HCT116 (cell line): ENCODE measurements around the gene USP17L18. TPM values are rescaled to one million over a fixed set of nuclear protein-coding genes. Genes with fewer than 3 reads are reported as not detected.
"Not testable (repeated sequence)": the region's sequence is repeated elsewhere in the genome, so short reads cannot be mapped to it uniquely, and the experiment has no call there.

Source experiments
- ATAC-seq: fragments of 200-7000 bp; cut with Tn5 transposase; 2 replicates; pipeline ENCODE4 v1.9.1; 2020; ENCODE audit warnings: mild to moderate bottlenecking, moderate library complexity
- BruUV-seq: library from RNA; stranded (reverse); fragments of 400-500 nt; replicated peaks from 2 replicates; lab custom pipeline; 2021; lab: Mats Ljungman, UMichigan
- CTCF ChIA-PET: fragments of 300-600 bp; sonication (Branson Sonifier 250); formaldehyde crosslinking; loops from one replicate; lab custom pipeline; 2021; ENCODE audit warnings: antibody characterized with exemption; lab: Charles Lee
- POLR2A ChIA-PET: fragments of 300-600, 350-600 bp; sonication (Branson Sonifier 250); formaldehyde crosslinking; loops from one replicate; lab custom pipeline; 2021; ENCODE audit warnings: antibody characterized with exemption; lab: Charles Lee
- RAD21 ChIA-PET, 2 experiments: fragments of 300-600 bp; sonication (Branson Sonifier 250); formaldehyde crosslinking; loops; one replicate each; lab custom pipeline; 2023; ENCODE audit warnings: low total read pairs in 2 of 2; ENCODE audit not compliant: uncharacterized antibody in 2 of 2, unreplicated experiment in 2 of 2, low non-redundant PET in 1 of 2; lab: Charles Lee
- DNase-seq: peaks from one replicate; pipeline ENCODE4 v3.0.0-alpha.2; 2010; ENCODE audit warnings: low read depth, low spot score
- H2AFZ ChIP-seq: fragments of 200-600 bp; shearing (Covaris generic), sonication (generic); 2 replicates; pipeline ENCODE4 v1.6.1; 2017; ENCODE audit warnings: low read depth, mixed run types, mixed read lengths, antibody characterized with exemption, low read length; ENCODE audit not compliant: poor library complexity, severe bottlenecking
- H3K27ac ChIP-seq: 2 replicates; pipeline ENCODE4 v1.5.1; 2012; ENCODE audit warnings: low read depth, low read length
- H3K27me3 ChIP-seq: fragments of 200-600 bp; sonication (generic); 2 replicates; pipeline ENCODE4 v1.6.1; 2016; ENCODE audit warnings: mixed run types, low read length, mixed read lengths; ENCODE audit not compliant: insufficient read depth
- H3K36me3 ChIP-seq, 2 experiments: fragments of 200-500 bp in 1 of 2; fragments of 200-600 bp in 1 of 2; sonication (Bioruptor generic) in 1 of 2; sonication (generic) in 1 of 2; 2 replicates each; pipeline versions ENCODE4 v1.5.1 to v1.6.1; 2014 to 2016; ENCODE audit warnings: low read length in 2 of 2, inconsistent platforms in 1 of 2, mixed read lengths in 1 of 2, mixed run types in 1 of 2; ENCODE audit not compliant: insufficient read depth in 2 of 2, control insufficient read depth in 1 of 2
- H3K4me1 ChIP-seq, 2 experiments: fragments of 200-600 bp in 1 of 2; sonication (generic) in 1 of 2; 2 replicates each; pipeline versions ENCODE4 v1.5.1 to v1.6.1; 2012 to 2017; ENCODE audit warnings: low read length in 2 of 2, inconsistent platforms in 1 of 2, mild to moderate bottlenecking in 1 of 2, mixed read lengths in 1 of 2, mixed run types in 1 of 2, moderate library complexity in 1 of 2; ENCODE audit not compliant: insufficient read depth in 2 of 2, control insufficient read depth in 1 of 2
- H3K4me2 ChIP-seq: fragments of 200-600 bp; sonication (generic); 2 replicates; pipeline ENCODE4 v1.6.1; 2017; ENCODE audit warnings: mixed run types, low read length, mixed read lengths
- H3K4me3 ChIP-seq, 2 experiments: fragments of 200-600 bp in 1 of 2; sonication (generic) in 1 of 2; replicated peaks in 1 of 2; 2 replicates each; pipeline ENCODE4 v1.5.1; 2011 to 2016; ENCODE audit warnings: low read length in 2 of 2, control low read depth in 1 of 2, low read depth in 1 of 2, mild to moderate bottlenecking in 1 of 2, mixed read lengths in 1 of 2, mixed run types in 1 of 2
- H3K79me2 ChIP-seq: fragments of 200-600 bp; sonication (generic); 2 replicates; pipeline ENCODE4 v1.6.1; 2017; ENCODE audit warnings: mild to moderate bottlenecking, mixed run types, low read length, moderate library complexity, mixed read lengths; ENCODE audit not compliant: insufficient read depth
- H3K9ac ChIP-seq: fragments of 200-600 bp; sonication (generic); 2 replicates; pipeline ENCODE4 v1.6.1; 2016; ENCODE audit warnings: low read length, mixed read lengths
- H3K9me2 ChIP-seq: fragments of 200-600 bp; sonication (generic), shearing (Covaris generic); 2 replicates; pipeline ENCODE4 v1.6.1; 2017; ENCODE audit warnings: mixed run types, mild to moderate bottlenecking, moderate library complexity; ENCODE audit not compliant: insufficient read depth
- H3K9me3 ChIP-seq, 2 experiments: fragments of 200-500 bp in 1 of 2; fragments of 200-600 bp in 1 of 2; sonication (Bioruptor generic) in 1 of 2; sonication (generic) in 1 of 2; 2 replicates each; pipeline ENCODE4 v1.6.1; 2014 to 2017; ENCODE audit warnings: low read length in 2 of 2, mixed read lengths in 2 of 2, inconsistent platforms in 1 of 2, low read depth in 1 of 2, mild to moderate bottlenecking in 1 of 2, mixed run types in 1 of 2, moderate library complexity in 1 of 2; ENCODE audit not compliant: control insufficient read depth in 1 of 2, insufficient read depth in 1 of 2
- H4K20me1 ChIP-seq: fragments of 200-600 bp; sonication (generic), shearing (Covaris generic); 2 replicates; pipeline ENCODE4 v1.6.1; 2017; ENCODE audit warnings: mixed run types, mild to moderate bottlenecking, moderate library complexity; ENCODE audit not compliant: insufficient read depth
- intact Hi-C: fragments of 100-400 bp; cut with micrococcal nuclease; formaldehyde crosslinking; loops from 2 replicates; pipeline ENCODE4 v1.10.0; 2022
- total RNA-seq: library from RNA; stranded (reverse); gene quantifications from one replicate; pipeline ENCODE4 v1.2.1, GENCODE V29; 2021; ENCODE audit not compliant: unreplicated experiment

Gene USP17L18
- total RNA-seq, 1 experiment from 2014 or later: not detected

DNA sequence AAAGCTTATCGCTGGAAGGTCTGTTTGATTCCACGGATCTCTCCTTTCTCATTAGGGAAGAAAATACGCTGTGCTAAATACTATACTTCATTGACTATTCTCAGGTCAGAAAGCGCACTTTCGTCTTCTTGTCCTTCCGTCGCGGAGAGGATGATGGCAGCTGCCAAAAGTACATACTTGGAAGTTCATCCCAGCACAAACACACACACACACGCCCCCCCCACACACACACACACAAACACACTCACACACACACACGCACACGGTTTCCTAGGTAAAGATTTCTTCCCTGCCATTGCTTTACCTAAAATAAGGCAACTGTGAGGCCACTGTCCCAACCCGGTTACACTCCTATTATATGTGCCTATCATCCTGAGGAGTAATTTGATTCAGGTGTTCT lies 10.0 kb upstream of the USP17L18 start:
- H3K27me3 ChIP-seq, POLR2A ChIA-PET, H3K79me2 ChIP-seq, H3K9ac ChIP-seq, H4K20me1 ChIP-seq, H2AFZ ChIP-seq, H3K4me2 ChIP-seq, ATAC-seq, H3K4me1 ChIP-seq, DNase-seq, RAD21 ChIA-PET, H3K4me3 ChIP-seq, BruUV-seq, H3K36me3 ChIP-seq, H3K27ac ChIP-seq, H3K9me2 ChIP-seq, intact Hi-C loops, H3K9me3 ChIP-seq, CTCF ChIA-PET: not testable (repeated sequence)

DNA sequence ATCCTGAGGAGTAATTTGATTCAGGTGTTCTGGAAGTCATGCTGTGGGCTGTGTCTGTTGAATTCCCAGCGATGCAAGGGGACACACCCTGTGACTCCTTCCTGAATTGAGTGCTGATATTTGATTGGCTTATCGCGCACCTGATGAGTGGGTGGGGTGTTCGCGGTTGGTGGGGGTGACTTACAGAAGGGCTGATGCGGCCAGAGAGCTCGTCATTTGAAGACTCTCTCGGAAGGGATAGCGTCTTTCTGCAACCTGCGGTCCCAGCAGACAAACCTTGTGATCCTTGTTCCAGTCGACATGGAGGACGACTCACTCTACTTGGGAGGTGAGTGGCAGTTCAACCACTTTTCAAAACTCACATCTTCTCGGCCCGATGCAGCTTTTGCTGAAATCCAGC lies 4.9 kb upstream of the USP17L18 start, which contains the start of gene USP17L17:
Gene USP17L17 (plus strand): TSS at position 301 of the 400 bp plus-strand sequence. CDS start 0 bp downstream, at position 301.
- H3K9me3 ChIP-seq, CTCF ChIA-PET, H3K4me1 ChIP-seq, H3K36me3 ChIP-seq, H3K9me2 ChIP-seq, H4K20me1 ChIP-seq, H3K4me2 ChIP-seq, H3K27me3 ChIP-seq, H3K9ac ChIP-seq, POLR2A ChIA-PET, H3K79me2 ChIP-seq, ATAC-seq, H2AFZ ChIP-seq, DNase-seq, intact Hi-C loops, H3K27ac ChIP-seq, RAD21 ChIA-PET, BruUV-seq, H3K4me3 ChIP-seq: not testable (repeated sequence)

DNA sequence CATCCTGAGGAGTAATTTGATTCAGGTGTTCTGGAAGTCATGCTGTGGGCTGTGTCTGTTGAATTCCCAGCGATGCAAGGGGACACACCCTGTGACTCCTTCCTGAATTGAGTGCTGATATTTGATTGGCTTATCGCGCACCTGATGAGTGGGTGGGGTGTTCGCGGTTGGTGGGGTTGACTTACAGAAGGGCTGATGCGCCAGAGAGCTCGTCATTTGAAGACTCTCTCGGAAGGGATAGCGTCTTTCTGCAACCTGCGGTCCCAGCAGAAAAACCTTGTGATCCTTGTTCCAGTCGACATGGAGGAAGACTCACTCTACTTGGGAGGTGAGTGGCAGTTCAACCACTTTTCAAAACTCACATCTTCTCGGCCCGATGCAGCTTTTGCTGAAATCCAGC lies 4.6 kb downstream of the USP17L18 start, which contains the start of gene USP17L19:
Gene USP17L19 (plus strand): TSS at position 301 of the 400 bp plus-strand sequence. CDS start 0 bp downstream, at position 301.
- H3K9me2 ChIP-seq, H2AFZ ChIP-seq, H3K27ac ChIP-seq, BruUV-seq, H3K27me3 ChIP-seq, RAD21 ChIA-PET, POLR2A ChIA-PET, H3K9ac ChIP-seq, H3K36me3 ChIP-seq, ATAC-seq, DNase-seq, H3K9me3 ChIP-seq, intact Hi-C loops, H3K4me2 ChIP-seq, H3K4me1 ChIP-seq, H3K79me2 ChIP-seq, H4K20me1 ChIP-seq, H3K4me3 ChIP-seq, CTCF ChIA-PET: not testable (repeated sequence)

DNA sequence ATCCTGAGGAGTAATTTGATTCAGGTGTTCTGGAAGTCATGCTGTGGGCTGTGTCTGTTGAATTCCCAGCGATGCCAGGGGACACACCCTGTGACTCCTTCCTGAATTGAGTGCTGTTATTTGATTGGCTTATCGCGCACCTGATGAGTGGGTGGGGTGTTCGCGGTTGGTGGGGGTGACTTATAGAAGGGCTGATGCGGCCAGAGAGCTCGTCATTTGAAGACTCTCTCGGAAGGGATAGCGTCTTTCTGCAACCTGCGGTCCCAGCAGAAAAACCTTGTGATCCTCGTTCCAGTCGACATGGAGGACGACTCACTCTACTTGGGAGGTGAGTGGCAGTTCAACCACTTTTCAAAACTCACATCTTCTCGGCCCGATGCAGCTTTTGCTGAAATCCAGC lies 9.4 kb downstream of the USP17L18 start, which contains the start of gene USP17L20:
Gene USP17L20 (plus strand): TSS at position 301 of the 400 bp plus-strand sequence. CDS start 0 bp downstream, at position 301.
- intact Hi-C loops, H3K4me2 ChIP-seq, H3K4me3 ChIP-seq, DNase-seq, H3K36me3 ChIP-seq, CTCF ChIA-PET, BruUV-seq, H3K79me2 ChIP-seq, H4K20me1 ChIP-seq, H3K27ac ChIP-seq, POLR2A ChIA-PET, H3K9me2 ChIP-seq, H2AFZ ChIP-seq, ATAC-seq, H3K27me3 ChIP-seq, H3K4me1 ChIP-seq, H3K9ac ChIP-seq, H3K9me3 ChIP-seq, RAD21 ChIA-PET: not testable (repeated sequence)
